GM19025 (cell line): ENCODE results near the gene TAB2.

ENCODE experiments used
- ATAC-seq: cut with Tn5 transposase; IDR thresholded peaks from one replicate; pipeline ENCODE4 v1.9.1; 2021; ENCODE audit warnings: mild to moderate bottlenecking, low read depth, moderate library complexity; ENCODE audit not compliant: unreplicated experiment

The TAB2 gene

GRCh38 chr6:149317644-149318571 is at the start of gene TAB2:
Gene TAB2 (plus strand): TSS chr6:149317712. CDS start chr6:149369998, 52,286 bp downstream.
- peak; percentile 22 for ATAC-seq

DNA sequence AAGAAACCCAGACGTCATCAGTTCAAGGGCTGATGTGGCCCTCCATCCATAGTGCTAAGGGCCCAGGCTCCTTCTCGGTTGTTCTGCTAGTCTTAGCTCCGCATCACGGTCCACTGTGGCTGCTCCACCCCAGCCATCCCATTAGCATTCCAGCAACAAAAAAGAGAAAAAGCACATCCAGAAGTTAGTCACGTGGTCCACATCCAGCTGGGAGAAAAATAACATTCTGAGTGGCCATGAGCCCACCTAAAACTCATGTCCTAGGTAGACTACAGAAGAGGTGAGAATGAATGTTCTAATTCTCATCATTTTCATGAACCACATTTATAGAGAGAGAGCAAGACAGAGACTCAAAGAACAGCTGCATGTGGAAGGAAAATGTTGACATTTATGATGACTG is 49.4 kb upstream of the TAB2 start:
- no peak for ATAC-seq

DNA sequence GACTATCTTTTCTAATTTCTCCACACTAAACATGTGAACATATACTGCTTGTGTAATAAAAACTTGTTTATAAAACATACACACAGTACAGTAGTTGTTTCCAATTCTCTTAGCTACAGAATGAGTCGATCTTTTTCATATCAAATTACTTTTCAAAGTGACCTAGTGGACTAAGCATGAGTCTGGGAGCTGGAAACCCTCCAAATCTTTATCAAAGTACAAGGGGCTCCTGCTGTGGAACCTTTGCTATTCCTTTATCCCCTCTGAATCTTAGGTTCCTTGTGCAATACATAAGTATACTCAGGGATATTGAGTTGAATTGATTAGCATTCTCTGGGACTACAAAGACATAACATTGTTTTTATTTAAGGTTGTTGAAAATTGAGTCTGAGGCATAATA is 48.7 kb upstream of the TAB2 start:
- ATAC-seq, result no peak

GRCh38 chr6:149270616-149271015 is 46.9 kb upstream of the TAB2 start:
- no peak for ATAC-seq

- no peak for ATAC-seq
These were observed 45.9 kb upstream of the TAB2 start for GRCh38 chr6:149271348-149272340.

DNA sequence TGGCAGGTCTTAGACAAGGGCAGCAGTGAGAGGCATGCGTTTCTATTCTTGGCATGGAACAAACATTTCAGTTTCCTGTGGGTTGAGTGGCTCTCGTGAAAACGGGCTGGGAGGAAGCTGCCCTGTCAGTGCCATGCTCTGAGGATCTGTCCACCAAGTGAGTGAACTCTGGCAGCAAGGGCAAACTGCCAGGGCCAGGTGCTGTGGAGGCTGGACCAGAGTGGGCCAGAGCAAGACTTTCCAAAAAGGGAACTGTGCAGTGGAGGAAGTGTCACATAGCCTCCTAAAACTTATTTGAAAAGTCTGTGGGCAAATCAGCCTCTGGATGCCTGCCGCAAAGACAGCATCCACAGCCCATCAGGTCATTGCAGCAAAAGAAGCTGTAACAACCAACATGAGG is 44.2 kb upstream of the TAB2 start:
- ATAC-seq, result no peak

DNA sequence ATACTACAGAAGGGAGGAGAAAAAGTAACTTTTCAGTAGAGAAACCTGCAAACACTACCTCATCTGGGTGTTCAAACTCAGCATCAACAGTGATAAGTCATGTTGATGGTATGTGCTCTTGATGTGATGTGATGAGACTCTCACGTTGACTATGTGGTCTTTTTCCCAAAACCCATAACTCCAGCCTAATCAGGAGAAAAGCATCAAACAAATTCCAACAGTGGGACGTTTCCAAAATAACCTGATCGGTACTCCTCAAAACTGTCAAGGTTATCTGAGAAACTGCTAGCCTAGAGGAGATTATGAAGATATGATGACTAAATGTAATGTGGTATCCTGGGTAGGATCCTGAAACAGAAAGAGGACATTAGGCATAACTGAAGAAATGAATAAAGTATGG is 41.9 kb upstream of the TAB2 start:
- no peak for ATAC-seq

GRCh38 chr6:149277621-149278020 is 39.9 kb upstream of the TAB2 start:
- ATAC-seq, result no peak

GRCh38 chr6:149278997-149279396 is 38.5 kb upstream of the TAB2 start:
- ATAC-seq, result no peak

DNA sequence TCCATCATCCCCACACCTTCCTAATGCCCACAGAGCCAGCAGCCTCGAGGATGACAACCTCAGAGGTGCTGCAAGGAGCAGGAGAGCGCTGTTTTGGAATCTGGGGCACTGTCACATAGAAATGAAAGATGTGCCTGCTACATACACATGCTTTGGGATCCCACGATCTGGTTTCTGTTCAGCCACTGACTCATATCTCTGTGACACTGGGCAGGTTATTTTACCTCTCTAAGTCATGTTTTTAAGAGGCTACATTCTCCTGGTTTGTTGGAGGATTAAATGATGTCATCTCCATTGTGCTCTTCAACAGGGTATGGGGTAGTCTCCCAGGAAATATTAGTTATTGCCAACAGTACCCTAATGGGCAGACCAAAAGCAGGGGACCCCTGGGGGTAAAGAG is 32.6 kb upstream of the TAB2 start:
- ATAC-seq, result no peak

GRCh38 chr6:149285626-149286025 is 31.9 kb upstream of the TAB2 start:
- no peak for ATAC-seq

DNA sequence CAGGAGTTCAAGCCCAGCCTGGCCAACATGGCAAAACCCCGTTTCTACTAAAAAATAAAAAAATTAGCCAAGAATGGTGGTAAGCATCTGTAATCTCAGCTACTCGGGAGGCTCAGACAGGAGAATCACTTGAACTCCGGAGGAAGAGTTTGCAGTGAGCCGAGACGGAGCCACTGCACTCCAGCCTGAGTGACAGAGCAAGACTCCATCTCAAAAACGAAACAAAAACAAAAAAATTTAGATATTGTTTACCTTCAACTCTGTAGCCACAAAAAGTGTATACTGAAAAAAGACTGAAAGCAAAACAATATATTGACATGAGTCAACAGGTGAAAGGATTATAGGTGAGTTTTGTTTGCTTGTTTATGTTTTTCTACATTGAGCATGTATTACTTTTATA is 30.6 kb upstream of the TAB2 start:
- no peak for ATAC-seq

DNA sequence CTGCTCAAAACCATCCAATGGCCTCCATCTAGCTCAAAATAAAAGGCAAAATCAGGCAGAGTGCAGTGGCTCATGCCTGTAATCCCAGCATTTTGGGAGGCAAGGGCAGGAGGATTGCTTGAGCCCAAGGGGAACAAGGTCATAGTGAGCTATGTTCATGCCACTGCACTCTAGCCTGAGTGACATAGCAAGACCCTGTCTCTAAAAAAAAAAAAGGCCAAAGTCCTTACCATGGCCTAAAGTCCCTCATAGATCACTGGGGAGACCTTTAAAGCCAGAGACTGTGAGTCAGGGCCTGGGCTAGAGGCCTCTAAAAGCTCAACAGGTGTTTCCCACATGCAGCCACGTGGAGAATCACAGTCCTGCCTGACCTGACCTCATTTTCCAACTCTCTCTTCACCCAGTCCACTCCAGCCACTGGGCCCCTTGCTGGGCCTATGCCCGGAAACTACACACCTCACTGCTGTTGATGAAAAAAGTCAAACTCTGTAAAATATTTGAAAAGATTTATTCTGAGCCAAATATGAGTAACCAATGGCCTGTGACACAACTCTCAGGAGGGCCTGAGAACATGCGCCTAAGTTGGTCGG is 28.2 kb upstream of the TAB2 start:
- no peak for ATAC-seq

- no peak for ATAC-seq
These were observed 27.5 kb upstream of the TAB2 start for GRCh38 chr6:149289966-149290365.

DNA sequence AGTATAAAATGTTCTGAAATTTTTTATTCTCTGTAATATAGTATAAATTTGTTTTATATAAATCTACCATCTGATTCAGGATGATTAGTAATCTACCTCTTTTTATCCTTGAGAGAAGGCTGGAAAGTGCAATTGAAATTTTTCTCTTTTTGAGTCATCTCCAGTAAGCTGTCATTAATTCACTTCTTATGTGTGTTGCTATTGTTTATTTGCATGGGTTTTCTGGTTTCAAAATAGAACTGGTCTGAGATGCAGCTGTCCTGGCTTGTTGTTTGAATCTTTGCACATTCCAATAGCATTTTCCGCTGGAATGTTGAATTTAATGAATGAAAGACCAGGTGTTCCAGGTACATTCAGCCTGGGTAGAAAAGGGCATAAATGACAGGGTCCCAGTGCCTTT is 24.3 kb upstream of the TAB2 start:
- no peak for ATAC-seq

GRCh38 chr6:149300563-149300962 is 16.9 kb upstream of the TAB2 start:
- ATAC-seq, result no peak

DNA sequence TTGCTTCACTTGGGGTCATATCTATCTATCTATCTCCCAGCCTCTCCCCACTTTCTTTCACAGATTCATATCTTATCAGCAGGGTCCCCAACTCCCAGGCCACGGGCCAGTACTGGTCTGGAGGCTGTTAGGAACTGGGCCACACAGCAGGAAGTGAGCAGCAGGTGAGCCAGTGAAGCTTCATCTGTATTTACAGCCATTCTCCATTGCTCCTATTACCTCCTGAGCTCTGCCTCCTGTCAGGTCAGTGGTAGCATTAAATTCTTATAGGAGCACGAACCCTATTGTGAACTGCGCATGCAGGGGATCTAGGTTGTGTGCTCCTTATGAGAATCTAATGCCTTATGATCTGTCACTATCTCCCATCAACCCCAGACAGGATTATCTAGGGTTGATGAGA is 14.8 kb upstream of the TAB2 start:
- ATAC-seq, result no peak

GRCh38 chr6:149303468-149303867 is 14.0 kb upstream of the TAB2 start:
- ATAC-seq, result no peak

DNA sequence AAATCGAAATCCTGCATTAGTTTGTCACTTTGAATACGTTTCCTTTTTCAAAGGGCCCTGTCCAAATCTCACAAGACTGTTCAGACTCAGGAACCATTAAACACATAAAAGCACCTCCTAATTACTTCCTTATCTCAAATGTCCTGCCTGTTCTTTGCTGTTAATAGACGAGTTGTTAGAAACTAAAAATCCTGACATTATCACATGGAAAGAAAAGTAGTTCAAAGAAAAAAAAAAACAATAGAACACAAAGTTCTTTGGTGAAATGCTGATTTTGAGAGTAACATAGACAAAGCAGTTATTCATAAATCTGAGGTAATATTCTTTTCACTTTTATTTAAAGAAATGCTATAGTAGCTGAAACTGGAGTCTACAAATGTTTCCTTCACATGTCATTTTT is 12.1 kb upstream of the TAB2 start:
- no peak for ATAC-seq

DNA sequence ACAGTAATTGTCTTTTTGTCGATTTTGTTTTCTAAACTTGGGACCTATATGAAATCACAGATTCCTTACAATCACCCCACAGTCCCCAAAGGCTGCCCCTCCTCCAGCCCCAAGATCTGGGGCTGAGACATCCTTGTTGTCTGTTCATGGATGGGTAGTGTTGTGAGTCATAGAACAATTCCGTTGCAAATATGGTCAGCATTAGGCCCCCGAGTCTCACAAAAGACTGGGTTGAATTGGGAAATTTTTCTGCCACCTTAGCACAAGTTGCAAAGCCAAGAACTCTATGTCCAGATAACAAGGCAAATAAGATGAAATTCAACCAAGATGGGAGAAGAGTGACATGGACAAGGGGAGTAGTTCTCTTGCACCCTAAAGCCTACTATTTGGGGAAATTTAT is 10.5 kb upstream of the TAB2 start:
- no peak for ATAC-seq

DNA sequence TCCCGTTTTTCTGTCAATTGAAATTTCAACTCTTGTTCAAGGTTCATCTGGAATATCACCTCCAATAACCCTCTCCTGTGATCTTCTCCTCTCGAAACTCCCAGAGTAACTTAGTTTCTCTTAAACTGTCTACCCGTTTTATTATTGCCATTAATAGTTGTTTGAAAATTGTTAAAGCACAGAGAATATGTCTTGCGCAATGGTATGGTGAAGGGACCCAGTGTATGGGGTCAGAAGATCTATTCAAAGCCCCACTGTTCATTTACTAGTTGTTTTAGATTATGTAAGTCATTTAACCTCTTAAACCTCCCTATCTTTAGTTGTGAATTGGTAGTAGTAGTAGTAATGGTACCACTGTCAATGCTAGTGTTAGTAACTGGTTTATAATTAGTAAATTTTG is 6.2 kb upstream of the TAB2 start:
- no peak for ATAC-seq
